Lung (tissue), 16 donors: ENCODE data around the gene CLDN2. TPM values are rescaled to one million over a fixed set of nuclear protein-coding genes. Genes with fewer than 3 reads are reported as not detected.
"Not testable (repeated sequence)": the region's sequence is repeated elsewhere in the genome, so short reads cannot be mapped to it uniquely, and the experiment has no call there.

ENCODE experiments used
- ATAC-seq: fragments of 200-7000 bp; cut with Tn5 transposase; one replicate; pipeline ENCODE4 v1.9.1; 2020; ENCODE audit warnings: moderate number of reproducible peaks; ENCODE audit not compliant: insufficient read depth, low FRiP score
- DNase-seq, 3 donors: peaks; one replicate each; pipeline ENCODE4 v3.0.0-alpha.2; 2013 to 2017
- H3K27ac ChIP-seq, 2 donors: one replicate each; pipeline ENCODE4 v1.5.1; 2013; ENCODE audit warnings: mild to moderate bottlenecking in 2 of 2, moderate library complexity in 2 of 2, control low read depth in 1 of 2, inconsistent platforms in 1 of 2, low read depth in 1 of 2, low read length in 1 of 2
- H3K27me3 ChIP-seq, 3 donors: one replicate each; pipeline ENCODE4 v1.5.1; 2013; ENCODE audit warnings: low read length in 2 of 3; ENCODE audit not compliant: control insufficient read depth in 3 of 3, insufficient read depth in 3 of 3
- H3K36me3 ChIP-seq, 4 donors: one replicate each; pipeline ENCODE4 v1.5.1; 2013; ENCODE audit warnings: low read length in 4 of 4, mild to moderate bottlenecking in 1 of 4, moderate library complexity in 1 of 4; ENCODE audit not compliant: control insufficient read depth in 4 of 4, insufficient read depth in 4 of 4
- H3K4me1 ChIP-seq, 5 donors: one replicate each; pipeline ENCODE4 v1.5.1; 2013; ENCODE audit warnings: low read length in 5 of 5, mild to moderate bottlenecking in 2 of 5, moderate library complexity in 1 of 5; ENCODE audit not compliant: control insufficient read depth in 5 of 5, insufficient read depth in 5 of 5
- H3K4me3 ChIP-seq: one replicate; pipeline ENCODE4 v1.5.1; 2013; ENCODE audit warnings: mild to moderate bottlenecking, control low read depth, moderate library complexity
- H3K9ac ChIP-seq, 2 donors: one replicate each; pipeline ENCODE4 v1.5.1; 2013; ENCODE audit warnings: low read length in 2 of 2, control low read depth in 1 of 2; ENCODE audit not compliant: insufficient read depth in 1 of 2
- H3K9me3 ChIP-seq, 4 donors: one replicate each; pipeline ENCODE4 v1.5.1; 2013; ENCODE audit warnings: low read length in 3 of 4, mild to moderate bottlenecking in 1 of 4, moderate library complexity in 1 of 4; ENCODE audit not compliant: control insufficient read depth in 4 of 4, insufficient read depth in 3 of 4
- WGBS, 2 donors: extraction: QIAGEN DNeasy Blood & Tissue Kit; methylation state at CpG; one replicate each; pipeline ENCODE4 v1.1.7; 2013; 5-methylcytosine and 5-hydroxymethylcytosine counted together
- long read RNA-seq, 5 donors: transcript quantifications; one replicate each; lab custom pipeline, GENCODE V29; 2026
- polyA plus RNA-seq, 2 donors: library from polyadenylated mRNA; stranded (reverse); fragments of 200-250 nt; gene quantifications; one replicate each; pipeline ENCODE4 v1.2.1, GENCODE V29; 2013
- total RNA-seq, 2 donors: library from RNA; depleted of rRNA in 1 of 2; stranded (reverse); fragments of >200 nt in 1 of 2; gene quantifications; one replicate each; pipeline ENCODE4 v1.2.1, GENCODE V29; 2014 to 2021
- TF ChIP-seq, protein P1 (sequence below): IDR thresholded peaks from 2 replicates; pipeline ENCODE4 v1.5.1; 2012; ENCODE audit warnings: mild to moderate bottlenecking; ENCODE audit errors: control extremely low read depth, extremely low read depth
- donor health status: control.
- donor health status: control.
- donor health status: Bipolar disorder and iron deficiency.
- donor health status: healthy.
- donor health status: DM: yes; HTN: yes; CAD: no.

CLDN2 gene, protein sequence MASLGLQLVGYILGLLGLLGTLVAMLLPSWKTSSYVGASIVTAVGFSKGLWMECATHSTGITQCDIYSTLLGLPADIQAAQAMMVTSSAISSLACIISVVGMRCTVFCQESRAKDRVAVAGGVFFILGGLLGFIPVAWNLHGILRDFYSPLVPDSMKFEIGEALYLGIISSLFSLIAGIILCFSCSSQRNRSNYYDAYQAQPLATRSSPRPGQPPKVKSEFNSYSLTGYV
- under 1 TPM; 0.28 to 0.46 TPM for total RNA-seq
- polyA plus RNA-seq = under 1 TPM in 1 of 2 donors, not detected in 1; 0.07 TPM
- long read RNA-seq, donor 1, partial matches to known transcripts = 11 of 54 reads
- long read RNA-seq, donor 1, other reads (novel, unspliced or antisense) = 42 of 54 reads
- long read RNA-seq, donor 2, partial matches to known transcripts = 44 of 69 reads
- long read RNA-seq, donor 2, other reads (novel, unspliced or antisense) = 24 of 69 reads
- long read RNA-seq, donor 3, partial matches to known transcripts = 39 of 51 reads
- long read RNA-seq, donor 3, other reads (novel, unspliced or antisense) = 12 of 51 reads
- long read RNA-seq, donor 4, partial matches to known transcripts = 12 of 12 reads
- long read RNA-seq, donor 4, other reads (novel, unspliced or antisense) = 0 of 12 reads
- long read RNA-seq, donor 5, partial matches to known transcripts = 72 of 73 reads
- long read RNA-seq, donor 5, other reads (novel, unspliced or antisense) = 0 of 73 reads

DNA sequence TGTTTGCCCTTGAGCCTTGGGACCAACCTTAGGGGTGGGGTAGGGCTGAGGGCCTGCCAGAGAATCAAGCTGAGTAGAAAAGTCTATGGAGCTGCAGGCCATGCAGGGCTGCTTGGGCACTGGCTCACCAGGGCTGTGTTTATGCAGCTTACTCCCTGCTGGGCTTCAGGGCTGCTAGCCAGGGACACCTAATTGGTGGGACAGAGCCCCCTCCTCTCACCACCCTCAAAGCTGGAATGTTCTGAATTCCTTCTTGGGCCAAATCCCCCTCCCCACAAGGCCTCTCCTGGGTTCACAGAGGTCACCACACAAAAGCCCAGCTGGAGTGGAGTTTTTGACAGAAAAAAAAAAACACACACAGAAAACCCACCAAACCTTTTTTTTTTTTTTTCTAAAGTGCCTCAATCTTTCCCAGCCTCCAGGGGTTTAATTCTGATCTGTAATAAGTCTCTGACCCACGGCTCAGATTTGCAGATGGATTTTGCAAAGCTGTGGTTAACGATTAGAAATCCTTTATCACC, at the start of gene CLDN2:
Gene CLDN2 (plus strand): TSS at position 471 of the 521 bp plus-strand sequence. CDS start 7,827 bp downstream, outside the sequence.
- Histone ChIP-seq H3K9ac (no peak within 1 kb of the TSS), H3K4me1 (peaks cover 0 to 13% (median 3%) of the 10 kb centered on the region in 5 donors), H3K9me3 (no peaks in the 10 kb centered on the region), H3K27me3 (peaks cover 0 to 22% (median 12%) of the 10 kb centered on the region in 3 donors), H3K36me3 (no peaks in the 10 kb centered on the region), H3K27ac (no peak within 1 kb of the TSS), H3K4me3 (no peak within 1 kb of the TSS)
- TF ChIP-seq, protein P1, sequence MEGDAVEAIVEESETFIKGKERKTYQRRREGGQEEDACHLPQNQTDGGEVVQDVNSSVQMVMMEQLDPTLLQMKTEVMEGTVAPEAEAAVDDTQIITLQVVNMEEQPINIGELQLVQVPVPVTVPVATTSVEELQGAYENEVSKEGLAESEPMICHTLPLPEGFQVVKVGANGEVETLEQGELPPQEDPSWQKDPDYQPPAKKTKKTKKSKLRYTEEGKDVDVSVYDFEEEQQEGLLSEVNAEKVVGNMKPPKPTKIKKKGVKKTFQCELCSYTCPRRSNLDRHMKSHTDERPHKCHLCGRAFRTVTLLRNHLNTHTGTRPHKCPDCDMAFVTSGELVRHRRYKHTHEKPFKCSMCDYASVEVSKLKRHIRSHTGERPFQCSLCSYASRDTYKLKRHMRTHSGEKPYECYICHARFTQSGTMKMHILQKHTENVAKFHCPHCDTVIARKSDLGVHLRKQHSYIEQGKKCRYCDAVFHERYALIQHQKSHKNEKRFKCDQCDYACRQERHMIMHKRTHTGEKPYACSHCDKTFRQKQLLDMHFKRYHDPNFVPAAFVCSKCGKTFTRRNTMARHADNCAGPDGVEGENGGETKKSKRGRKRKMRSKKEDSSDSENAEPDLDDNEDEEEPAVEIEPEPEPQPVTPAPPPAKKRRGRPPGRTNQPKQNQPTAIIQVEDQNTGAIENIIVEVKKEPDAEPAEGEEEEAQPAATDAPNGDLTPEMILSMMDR = no peak
- WGBS, 2 donors = 53 to 56% methylated on average over 2 of the region's 2 CpGs
- DNase-seq (peak; percentile 58 to 66 (median 61)), ATAC-seq (no peak)

DNA sequence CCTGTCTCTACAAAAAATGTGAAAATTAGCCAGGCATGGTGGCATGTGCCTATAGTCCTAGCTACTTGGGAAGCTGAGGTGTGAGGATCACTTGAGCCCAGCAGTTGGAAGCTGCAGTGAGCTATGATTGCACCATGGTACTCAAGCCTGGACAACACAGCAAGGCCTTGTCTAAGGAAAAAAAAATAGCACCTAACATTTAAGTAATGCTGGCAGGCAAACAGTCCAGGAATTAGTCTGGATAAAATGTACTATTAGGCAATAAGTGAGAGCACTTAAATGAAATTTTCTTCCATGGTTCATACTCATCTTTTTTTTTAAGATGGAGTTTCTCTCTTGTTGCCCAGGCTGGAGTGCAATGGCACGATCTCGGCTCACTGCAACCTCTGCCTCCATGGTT, 47.4 kb upstream of the CLDN2 start:
- not testable (repeated sequence) for H3K27ac ChIP-seq, H3K4me1 ChIP-seq, ATAC-seq, DNase-seq, H3K36me3 ChIP-seq, H3K9ac ChIP-seq, H3K9me3 ChIP-seq, H3K4me3 ChIP-seq
- 88 to 89% methylated on average over 2 of the region's 2 CpGs for WGBS, 2 donors
- H3K27me3 ChIP-seq = peaks cover 0 to 28% (median 15%) of the 10 kb centered on the region in 3 donors

DNA sequence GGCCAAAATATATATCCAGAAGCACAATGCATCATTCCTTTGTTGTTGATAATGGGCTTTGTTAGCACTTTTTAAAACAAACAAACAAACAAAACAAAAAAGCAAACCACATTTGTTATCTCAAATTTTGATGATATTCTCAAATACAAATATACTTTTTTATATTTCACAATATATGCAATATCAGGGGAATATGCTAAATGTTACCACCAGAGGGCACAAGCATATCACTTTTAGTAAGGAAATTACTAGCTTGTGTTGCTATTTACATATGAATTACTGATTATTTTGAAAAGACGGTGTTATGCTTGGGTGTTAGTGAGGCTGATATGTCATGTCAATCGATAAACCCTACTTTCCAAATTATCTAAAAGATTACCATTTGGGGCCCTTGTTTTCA, 46.1 kb upstream of the CLDN2 start:
- ATAC-seq (no peak), DNase-seq (peak in 1 of 3 donors; percentile 17)
- Histone ChIP-seq H3K27me3 (peaks cover 0 to 34% (median 15%) of the 10 kb centered on the region in 3 donors), H3K4me1 (no peaks in the 10 kb centered on the region), H3K4me3 (no peak overlapping the region), H3K9me3 (no peaks in the 10 kb centered on the region), H3K36me3 (no peaks in the 10 kb centered on the region), H3K27ac (no peak overlapping the region), H3K9ac (no peak overlapping the region)
- TF ChIP-seq, protein P1 = peak; percentile 17
- 63 to 80% methylated on average over 2 of the region's 2 CpGs for WGBS, 2 donors

DNA sequence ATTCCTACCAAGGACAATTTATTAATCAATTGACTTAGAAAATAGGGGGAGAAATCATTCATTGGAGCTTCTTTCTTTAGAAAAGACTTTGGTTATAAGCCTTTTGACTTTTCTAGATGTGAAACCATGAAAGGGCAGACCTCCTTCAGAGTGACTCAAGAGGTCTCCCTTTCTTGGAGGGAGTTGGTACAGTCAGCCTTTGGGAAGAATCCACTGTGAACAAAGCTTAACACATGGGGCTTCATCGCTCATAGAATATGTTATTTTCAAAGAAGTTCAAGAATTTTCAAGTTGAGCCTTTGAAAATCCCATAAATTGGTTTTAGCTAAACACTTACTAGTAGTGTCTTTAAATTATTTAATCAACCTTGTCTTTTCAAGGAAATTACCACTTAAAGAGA, 45.1 kb upstream of the CLDN2 start:
- TF ChIP-seq, protein P1 = no peak
- ATAC-seq (no peak), DNase-seq (no peak)
- Histone ChIP-seq H3K27me3 (peaks cover 0 to 31% (median 17%) of the 10 kb centered on the region in 3 donors), H3K4me3 (no peak overlapping the region), H3K9me3 (no peaks in the 10 kb centered on the region), H3K36me3 (no peaks in the 10 kb centered on the region), H3K9ac (no peak overlapping the region), H3K4me1 (no peaks in the 10 kb centered on the region), H3K27ac (no peak overlapping the region)
- WGBS, 2 donors = 65 to 100% methylated on average over 1 of the region's 1 CpG
